Breast epithelium (tissue), 4 donors: ENCODE data around the gene KLHL26. TPM values are rescaled to one million over a fixed set of nuclear protein-coding genes. Genes with fewer than 3 reads are reported as not detected.

ENCODE experiments used
- DNase-seq, 2 donors: peaks; one replicate each; pipeline ENCODE4 v3.0.0-alpha.2; 2019; ENCODE audit warnings: low spot score in 2 of 2
- H3K27ac ChIP-seq, 2 donors: fragments of 200-600 bp; sonication (generic) in 1 of 2; one replicate each; pipeline ENCODE4 v1.5.1; 2016 to 2019; ENCODE audit warnings: mild to moderate bottlenecking in 1 of 2
- H3K27me3 ChIP-seq, 2 donors: fragments of 200-600 bp; sonication (generic) in 1 of 2; one replicate each; pipeline versions ENCODE4 v1.5.1 to v1.6.0; 2017 to 2019; ENCODE audit warnings: control low read depth in 1 of 2, mild to moderate bottlenecking in 1 of 2
- H3K36me3 ChIP-seq: fragments of 200-600 bp; one replicate; pipeline ENCODE4 v1.5.1; 2019
- H3K4me1 ChIP-seq, 2 donors: fragments of 200-600 bp; sonication (generic); one replicate each; pipeline ENCODE4 v1.5.1; 2016 to 2019; ENCODE audit warnings: control low read depth in 1 of 2
- H3K4me3 ChIP-seq, 3 donors: fragments of 200-600 bp; sonication (generic); 1 replicate in 2 of 3; 2 replicates in 1 of 3; pipeline ENCODE4 v1.5.1; 2016 to 2019; ENCODE audit warnings: mild to moderate bottlenecking in 3 of 3, moderate library complexity in 2 of 3
- H3K9me3 ChIP-seq, 2 donors: fragments of 200-600 bp; sonication (generic) in 1 of 2; one replicate each; pipeline ENCODE4 v1.5.1; 2016 to 2019; ENCODE audit warnings: control low read depth in 1 of 2
- POLR2A ChIP-seq: fragments of 450-650 bp; IDR thresholded peaks from one replicate; pipeline ENCODE4 v1.6.1; 2016; ENCODE audit warnings: antibody characterized with exemption, mild to moderate bottlenecking, moderate library complexity
- POLR2AphosphoS5 ChIP-seq, 3 donors: sonication (generic); formaldehyde crosslinking; IDR thresholded peaks; one replicate each; pipeline ENCODE4 v1.6.1; 2017; ENCODE audit warnings: antibody characterized with exemption in 3 of 3
- intact Hi-C: fragments of 100-400 bp; cut with DNase I; formaldehyde crosslinking; loops from one replicate; pipeline ENCODE4 v1.15.1; 2023; ENCODE audit warnings: low total_unique reads
- total RNA-seq, 3 donors: library from RNA; depleted of rRNA; stranded (reverse); fragments of >200 nt; gene quantifications; one replicate each; pipeline ENCODE4 v1.1.0, GENCODE V29; 2016
- TF ChIP-seq, protein P1 (sequence below), 3 donors: fragments of 450-650 bp; IDR thresholded peaks; one replicate each; pipeline ENCODE4 v1.5.1; 2016 to 2017; ENCODE audit warnings: antibody characterized with exemption in 3 of 3, mild to moderate bottlenecking in 3 of 3, moderate library complexity in 3 of 3

The KLHL26 gene
- total RNA-seq, 3 donors from 2014 or later: 7.0 to 18.1 (median 14.7) TPM

DNA sequence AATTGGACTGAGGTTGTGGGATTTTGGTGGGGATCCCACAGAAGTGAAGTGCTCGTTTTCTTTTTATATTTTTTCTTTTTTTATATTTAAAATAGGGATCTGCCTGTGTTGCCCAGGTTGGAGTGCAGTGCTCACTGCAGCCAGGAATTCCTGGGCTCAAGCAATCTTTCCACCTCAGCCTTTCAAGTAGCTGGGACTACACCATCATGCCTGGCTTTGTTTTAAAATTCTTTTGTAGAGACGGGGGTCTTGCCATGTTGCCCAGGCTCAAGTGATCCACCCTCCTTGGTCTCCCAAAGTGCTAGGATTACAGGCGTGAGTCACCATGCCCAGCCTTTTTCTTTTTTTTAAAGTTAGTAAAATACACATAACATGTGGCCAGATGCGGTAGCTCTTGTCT is 67.2 kb downstream of the KLHL26 start:
- DNase-seq: no peak
- no peaks in the 10 kb centered on the region for H3K36me3 ChIP-seq
- intact Hi-C loops: no loop called here
- H3K27ac ChIP-seq: no peak overlapping the region
- TF ChIP-seq POLR2A: no peak
- no peak for TF ChIP-seq POLR2AphosphoS5 (IDR thresholded peaks at IDR 0.05)
- TF ChIP-seq, protein P1, sequence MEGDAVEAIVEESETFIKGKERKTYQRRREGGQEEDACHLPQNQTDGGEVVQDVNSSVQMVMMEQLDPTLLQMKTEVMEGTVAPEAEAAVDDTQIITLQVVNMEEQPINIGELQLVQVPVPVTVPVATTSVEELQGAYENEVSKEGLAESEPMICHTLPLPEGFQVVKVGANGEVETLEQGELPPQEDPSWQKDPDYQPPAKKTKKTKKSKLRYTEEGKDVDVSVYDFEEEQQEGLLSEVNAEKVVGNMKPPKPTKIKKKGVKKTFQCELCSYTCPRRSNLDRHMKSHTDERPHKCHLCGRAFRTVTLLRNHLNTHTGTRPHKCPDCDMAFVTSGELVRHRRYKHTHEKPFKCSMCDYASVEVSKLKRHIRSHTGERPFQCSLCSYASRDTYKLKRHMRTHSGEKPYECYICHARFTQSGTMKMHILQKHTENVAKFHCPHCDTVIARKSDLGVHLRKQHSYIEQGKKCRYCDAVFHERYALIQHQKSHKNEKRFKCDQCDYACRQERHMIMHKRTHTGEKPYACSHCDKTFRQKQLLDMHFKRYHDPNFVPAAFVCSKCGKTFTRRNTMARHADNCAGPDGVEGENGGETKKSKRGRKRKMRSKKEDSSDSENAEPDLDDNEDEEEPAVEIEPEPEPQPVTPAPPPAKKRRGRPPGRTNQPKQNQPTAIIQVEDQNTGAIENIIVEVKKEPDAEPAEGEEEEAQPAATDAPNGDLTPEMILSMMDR (IDR thresholded peaks at IDR 0.05): no peak
- no peaks in the 10 kb centered on the region for H3K27me3 ChIP-seq
- H3K4me3 ChIP-seq: no peak overlapping the region
- H3K4me1 ChIP-seq: peaks cover 0 to 5% of the 10 kb centered on the region in 2 donors
- no peaks in the 10 kb centered on the region for H3K9me3 ChIP-seq

DNA sequence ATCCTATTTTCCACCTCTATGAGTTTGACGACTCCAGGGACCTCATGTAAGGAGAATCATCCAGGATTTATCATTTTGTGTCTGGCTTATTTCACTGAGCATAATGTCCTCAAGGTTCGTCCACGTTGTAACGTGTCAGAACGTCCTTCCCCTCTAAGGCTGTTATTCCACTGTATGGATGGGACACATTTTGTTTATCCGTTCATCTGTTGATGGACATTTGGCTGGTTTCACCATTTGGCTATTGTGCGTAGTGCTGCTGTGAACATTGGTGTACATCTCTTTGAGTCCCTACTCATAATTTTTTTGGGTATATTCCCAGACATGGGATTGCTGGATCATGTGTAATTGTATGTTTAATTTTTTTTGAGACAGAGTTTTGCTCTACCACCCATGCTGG is 68.1 kb downstream of the KLHL26 start:
- Histone ChIP-seq H3K4me1 (peaks cover 0 to 2% of the 10 kb centered on the region in 2 donors), H3K36me3 (no peaks in the 10 kb centered on the region), H3K27ac (no peak overlapping the region), H3K4me3 (no peak overlapping the region), H3K27me3 (no peaks in the 10 kb centered on the region), H3K9me3 (no peaks in the 10 kb centered on the region)
- DNase-seq: no peak
- TF ChIP-seq POLR2AphosphoS5 (IDR thresholded peaks at IDR 0.05) (no peak), POLR2A (no peak)
- TF ChIP-seq, protein P1 (IDR thresholded peaks at IDR 0.05): no peak
- intact Hi-C loops: no loop called here

DNA sequence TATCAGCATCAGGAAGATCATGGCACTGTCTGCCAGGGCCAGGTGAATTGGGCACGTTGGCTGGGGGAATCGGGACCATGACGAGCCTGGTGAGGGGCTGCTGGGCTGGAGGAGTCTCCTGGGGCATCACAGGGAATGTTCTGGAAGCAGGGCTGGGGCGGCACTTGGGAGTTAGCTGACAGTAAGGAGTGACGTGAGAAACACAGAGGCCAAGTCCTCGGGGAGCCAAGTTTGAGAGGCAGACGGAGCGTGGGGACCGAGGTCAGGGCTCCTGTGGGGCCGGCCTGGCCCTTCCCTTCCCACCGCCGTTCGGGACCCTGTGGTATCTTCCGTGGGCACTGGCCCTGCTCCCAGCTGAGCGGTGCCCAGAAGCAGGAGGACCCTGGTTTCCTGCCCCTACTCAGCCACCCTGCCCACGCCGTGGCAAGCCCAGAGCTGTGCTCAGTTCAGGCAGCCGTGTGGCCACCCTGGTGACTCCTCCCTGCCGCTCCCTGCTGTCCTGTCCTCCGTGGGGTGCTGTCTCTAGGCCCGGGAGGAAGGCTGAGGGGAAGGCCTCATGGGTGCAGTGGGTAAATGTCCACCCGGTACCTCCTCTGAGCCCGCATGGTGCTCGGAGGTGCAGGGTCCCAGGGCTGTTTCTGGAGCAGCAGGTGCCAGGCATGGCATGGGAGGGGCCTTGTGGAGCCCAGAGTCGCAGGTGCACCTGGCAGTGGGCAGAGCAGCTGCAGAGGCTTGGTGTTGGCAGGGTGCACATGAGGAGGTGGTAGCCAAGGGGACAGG is 71.8 kb downstream of the KLHL26 start:
- Histone ChIP-seq H3K27me3 (no peaks in the 10 kb centered on the region), H3K27ac (no peak overlapping the region), H3K9me3 (no peaks in the 10 kb centered on the region), H3K4me3 (no peak overlapping the region), H3K36me3 (no peaks in the 10 kb centered on the region), H3K4me1 (peaks cover 0 to 2% of the 10 kb centered on the region in 2 donors)
- TF ChIP-seq, protein P1 (IDR thresholded peaks at IDR 0.05): no peak
- TF ChIP-seq POLR2AphosphoS5 (IDR thresholded peaks at IDR 0.05) (no peak), POLR2A (no peak)
- intact Hi-C loops: no loop called here
- no peak for DNase-seq

DNA sequence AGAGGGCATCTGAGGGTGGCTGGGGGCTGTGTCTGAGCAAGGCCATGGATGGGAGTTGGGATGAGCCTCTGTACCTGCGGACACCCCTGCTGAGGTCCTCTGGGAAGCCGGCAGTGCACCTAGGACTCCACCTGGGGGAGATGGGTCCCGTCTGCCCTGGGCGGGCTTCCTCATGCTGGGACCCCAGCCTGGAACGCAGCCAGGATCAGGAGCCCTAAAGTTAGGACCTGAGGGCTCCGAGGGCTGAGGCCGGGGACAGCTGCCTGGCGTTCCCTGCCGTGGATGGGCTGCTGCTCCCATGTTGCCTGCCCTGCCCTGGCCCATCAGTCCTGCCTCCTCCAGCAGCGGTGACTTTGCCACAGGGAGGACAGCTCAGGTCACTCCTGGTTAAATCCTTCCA is 72.7 kb downstream of the KLHL26 start:
- intact Hi-C loops: no loop called here
- no peak overlapping the region for H3K27ac ChIP-seq
- H3K4me1 ChIP-seq: peaks cover 0 to 2% of the 10 kb centered on the region in 2 donors
- no peaks in the 10 kb centered on the region for H3K27me3 ChIP-seq
- no peaks in the 10 kb centered on the region for H3K36me3 ChIP-seq
- no peak overlapping the region for H3K4me3 ChIP-seq
- DNase-seq: no peak
- no peak for TF ChIP-seq POLR2AphosphoS5 (IDR thresholded peaks at IDR 0.05)
- TF ChIP-seq, protein P1 (IDR thresholded peaks at IDR 0.05): no peak
- TF ChIP-seq POLR2A: no peak
- no peaks in the 10 kb centered on the region for H3K9me3 ChIP-seq

DNA sequence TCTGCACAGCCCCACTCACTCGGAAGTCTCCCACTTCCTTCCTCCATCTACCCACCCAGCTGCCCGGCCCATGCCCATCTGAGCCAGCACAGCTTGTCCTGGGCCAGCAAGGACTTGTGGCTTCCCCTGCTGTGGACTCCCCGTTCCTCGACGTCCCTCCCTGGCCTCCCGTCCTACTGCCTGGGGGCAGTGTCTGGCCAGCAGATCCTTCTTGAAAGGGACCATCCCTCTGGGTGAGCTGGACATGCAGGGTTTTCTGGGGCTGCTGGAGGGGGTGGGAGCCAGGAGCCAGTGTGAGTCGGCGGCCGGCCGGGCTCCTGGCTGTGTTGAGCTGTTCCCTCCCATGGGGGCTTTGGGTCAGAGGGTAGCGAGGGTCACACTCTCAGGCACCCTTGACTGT is 73.4 kb downstream of the KLHL26 start:
- no peaks in the 10 kb centered on the region for H3K36me3 ChIP-seq
- H3K9me3 ChIP-seq: no peaks in the 10 kb centered on the region
- no peaks in the 10 kb centered on the region for H3K27me3 ChIP-seq
- TF ChIP-seq, protein P1 (IDR thresholded peaks at IDR 0.05): no peak
- TF ChIP-seq POLR2A (no peak), POLR2AphosphoS5 (IDR thresholded peaks at IDR 0.05) (no peak)
- no peak overlapping the region for H3K27ac ChIP-seq
- no peak overlapping the region for H3K4me3 ChIP-seq
- no peak for DNase-seq
- intact Hi-C loops: no loop called here
- H3K4me1 ChIP-seq: peaks cover 0 to 2% of the 10 kb centered on the region in 2 donors
